WERI-Rb-1 (cell line): ENCODE results near the gene DENND1A.

Source experiments
- DNase-seq: peaks from one replicate; pipeline ENCODE4 v3.0.0-alpha.2; 2020
- H3K27ac ChIP-seq: fragments of 250-450 bp; sonication (Bioruptor Pico); 2 replicates; pipeline ENCODE4 v1.5.1; 2020; ENCODE audit warnings: mild to moderate bottlenecking, moderate library complexity
- H3K27me3 ChIP-seq: fragments of 250-450 bp; sonication (Bioruptor Pico); 2 replicates; pipeline ENCODE4 v1.5.1; 2021; ENCODE audit warnings: mild to moderate bottlenecking, low read depth, moderate library complexity; ENCODE audit not compliant: insufficient read depth, severe bottlenecking
- H3K36me3 ChIP-seq: fragments of 250-450 bp; sonication (Bioruptor Pico); 2 replicates; pipeline ENCODE4 v1.5.1; 2020; ENCODE audit warnings: mild to moderate bottlenecking, moderate library complexity
- H3K4me3 ChIP-seq: 2 replicates; pipeline ENCODE4 v1.5.1; 2011; ENCODE audit warnings: low read depth, mild to moderate bottlenecking, control low read depth, low read length
- H3K9me3 ChIP-seq: fragments of 250-450 bp; sonication (Bioruptor Pico); 2 replicates; pipeline ENCODE4 v1.5.1; 2021; ENCODE audit warnings: mild to moderate bottlenecking, moderate library complexity; ENCODE audit not compliant: severe bottlenecking
- CTCF ChIP-seq: IDR thresholded peaks from 2 replicates; pipeline ENCODE4 v1.5.1; 2011; ENCODE audit warnings: low read depth, mild to moderate bottlenecking, control low read depth, inconsistent platforms, low read length

Gene DENND1A

GRCh38 chr9:123389698-123390097 lies 540.2 kb downstream of the DENND1A start:
- TF ChIP-seq CTCF = no peak
- H3K27me3 ChIP-seq = no peaks in the 10 kb centered on the region
- peaks cover 6% of the 10 kb centered on the region for H3K9me3 ChIP-seq
- no peak for DNase-seq
- no peak overlapping the region for H3K27ac ChIP-seq
- H3K4me3 ChIP-seq = no peak overlapping the region
- no peaks in the 10 kb centered on the region for H3K36me3 ChIP-seq

- no peak for DNase-seq
- TF ChIP-seq CTCF = no peak
- Histone ChIP-seq H3K27ac (no peak overlapping the region), H3K9me3 (peaks cover 6% of the 10 kb centered on the region), H3K36me3 (no peaks in the 10 kb centered on the region), H3K27me3 (no peaks in the 10 kb centered on the region), H3K4me3 (no peak overlapping the region)
Measured at GRCh38 chr9:123389070-123389469, 540.9 kb downstream of the DENND1A start.

- no peak for TF ChIP-seq CTCF
- H3K4me3 ChIP-seq = no peak overlapping the region
- no peak overlapping the region for H3K27ac ChIP-seq
- DNase-seq = no peak
- H3K27me3 ChIP-seq = no peaks in the 10 kb centered on the region
- peaks cover under 1% of the 10 kb centered on the region for H3K9me3 ChIP-seq
- no peaks in the 10 kb centered on the region; the same call in 1 of the 2 replicates for H3K36me3 ChIP-seq
Measured at GRCh38 chr9:123387686-123388085, 542.2 kb downstream of the DENND1A start.

GRCh38 chr9:123383512-123384170 lies 546.3 kb downstream of the DENND1A start:
- Histone ChIP-seq H3K4me3 (no peak overlapping the region), H3K27ac (no peak overlapping the region; the same call in 1 of the 2 replicates), H3K27me3 (no peaks in the 10 kb centered on the region), H3K9me3 (no peaks in the 10 kb centered on the region), H3K36me3 (peaks cover 9% of the 10 kb centered on the region; the same call in 1 of the 2 replicates)
- no peak for TF ChIP-seq CTCF
- no peak for DNase-seq

GRCh38 chr9:123382653-123383511 lies 547.0 kb downstream of the DENND1A start:
- Histone ChIP-seq H3K27me3 (no peaks in the 10 kb centered on the region), H3K27ac (no peak overlapping the region), H3K36me3 (peaks cover 14% of the 10 kb centered on the region), H3K9me3 (no peaks in the 10 kb centered on the region), H3K4me3 (no peak overlapping the region)
- no peak for TF ChIP-seq CTCF
- DNase-seq = no peak
